Colonic mucosa (tissue), 4 donors: ENCODE results near the gene SLC4A1. TPM values are rescaled to one million over a fixed set of nuclear protein-coding genes. Genes with fewer than 3 reads are reported as not detected.

ENCODE experiments used
- DNase-seq: peaks from one replicate; pipeline ENCODE4 v3.0.0-alpha.2; 2020
- H3K27ac ChIP-seq: fragments of 200-600 bp; one replicate; pipeline ENCODE4 v1.8.0; 2021
- H3K27me3 ChIP-seq: fragments of 200-600 bp; one replicate; pipeline ENCODE4 v1.8.0; 2021
- H3K36me3 ChIP-seq: fragments of 200-600 bp; one replicate; pipeline ENCODE4 v1.8.0; 2021
- H3K4me1 ChIP-seq: fragments of 200-600 bp; one replicate; pipeline ENCODE4 v1.8.0; 2021; ENCODE audit warnings: mild to moderate bottlenecking
- H3K4me3 ChIP-seq: fragments of 200-600 bp; one replicate; pipeline ENCODE4 v1.8.0; 2021
- H3K9ac ChIP-seq, 2 donors: one replicate each; pipeline ENCODE4 v1.7.0; 2013; ENCODE audit warnings: control low read depth in 2 of 2, low read depth in 2 of 2, low read length in 2 of 2
- H3K9me3 ChIP-seq: fragments of 200-600 bp; one replicate; pipeline ENCODE4 v1.8.0; 2021
- CTCF ChIP-seq: fragments of 200-600 bp; IDR thresholded peaks from one replicate; pipeline ENCODE4 v1.8.0; 2022; ENCODE audit warnings: antibody characterized with exemption, mild to moderate bottlenecking
- intact Hi-C: fragments of 100-400 bp; cut with DNase I; formaldehyde crosslinking; loops from one replicate; pipeline ENCODE4 v1.14.1; 2022
- total RNA-seq, 2 donors: library from RNA; stranded (reverse); fragmentation: NEBNext Ultra II Directional in 1 of 2; extraction: Animal tissue kit (Norgen Biotek cat#: 25700) in 1 of 2; gene quantifications; one replicate each; pipeline ENCODE4 v1.2.1, GENCODE V29; 2021
- donor health status: healthy.
- donor health status: DM: no; HTN: no; CAD: no.
- donor health status: DM: no; HTN: no; CAD: no.

Gene SLC4A1
- under 1 TPM in 1 of 2 donors, not detected in 1; 0.27 TPM for total RNA-seq

- no peak within 1 kb of the TSS for H3K27ac ChIP-seq
- intact Hi-C loops = no loop called here
- H3K9ac ChIP-seq = no peak within 1 kb of the TSS
- no peaks in the 10 kb centered on the region for H3K9me3 ChIP-seq
- H3K4me3 ChIP-seq = no peak within 1 kb of the TSS
- no peaks in the 10 kb centered on the region for H3K27me3 ChIP-seq
- H3K36me3 ChIP-seq = no peaks in the 10 kb centered on the region
- H3K4me1 ChIP-seq = no peaks in the 10 kb centered on the region
- no peak for DNase-seq
- no peak for TF ChIP-seq CTCF
These were observed at the start of gene SLC4A1 for GRCh38 chr17:44267818-44268490. Gene SLC4A1, minus strand, starts transcription at chr17:44268135. Its CDS starts 5,269 bp downstream, at chr17:44262866.

- H3K4me3 ChIP-seq = no peak overlapping the region
- no peak overlapping the region for H3K9ac ChIP-seq
- peaks cover 32% of the 10 kb centered on the region for H3K27me3 ChIP-seq
- H3K4me1 ChIP-seq = no peaks in the 10 kb centered on the region
- no peak for TF ChIP-seq CTCF
- no peak for DNase-seq
- no peaks in the 10 kb centered on the region for H3K9me3 ChIP-seq
- H3K27ac ChIP-seq = no peak overlapping the region
- intact Hi-C loops = no loop called here
- no peaks in the 10 kb centered on the region for H3K36me3 ChIP-seq
These were observed 49.6 kb upstream of the SLC4A1 start for GRCh38 chr17:44317545-44317944.

GRCh38 chr17:44315760-44316731 lies 48.1 kb upstream of the SLC4A1 start:
- Histone ChIP-seq H3K27ac (no peak overlapping the region), H3K36me3 (no peaks in the 10 kb centered on the region), H3K4me1 (no peaks in the 10 kb centered on the region), H3K4me3 (no peak overlapping the region), H3K9ac (no peak overlapping the region), H3K27me3 (peaks cover 32% of the 10 kb centered on the region), H3K9me3 (no peaks in the 10 kb centered on the region)
- TF ChIP-seq CTCF = no peak
- DNase-seq = no peak
- intact Hi-C loops = no loop called here

GRCh38 chr17:44314869-44315661 lies 47.1 kb upstream of the SLC4A1 start:
- intact Hi-C loops = no loop called here
- DNase-seq = no peak
- no peak overlapping the region for H3K9ac ChIP-seq

More at GRCh38 chr17:44314869-44315661, 47.1 kb upstream of the SLC4A1 start:
- no peak for TF ChIP-seq CTCF
- no peaks in the 10 kb centered on the region for H3K36me3 ChIP-seq
- no peaks in the 10 kb centered on the region for H3K4me1 ChIP-seq
- H3K27me3 ChIP-seq = peaks cover 32% of the 10 kb centered on the region
- H3K9me3 ChIP-seq = no peaks in the 10 kb centered on the region
- no peak overlapping the region for H3K27ac ChIP-seq
- no peak overlapping the region for H3K4me3 ChIP-seq
